GM12865 (cell line): ENCODE results near the gene PILRB.
A peak's percentile ranks its signal among the peaks of the same experiment; 100 is the strongest.

Source experiments
- DNase-seq: peaks from one replicate; pipeline ENCODE4 v3.0.0; 2010; ENCODE audit warnings: low read depth
- H3K4me3 ChIP-seq: 2 replicates; pipeline ENCODE4 v1.5.1; 2011; ENCODE audit warnings: mild to moderate bottlenecking, low read depth, low read length, control low read depth
- CTCF ChIP-seq: IDR thresholded peaks from 2 replicates; pipeline ENCODE4 v1.5.1; 2011; ENCODE audit warnings: low read length, control low read depth, low read depth, inconsistent platforms; ENCODE audit not compliant: insufficient read depth; ENCODE audit errors: missing control alignments

The PILRB gene

GRCh38 chr7:100394077-100394476, 36.2 kb downstream of the PILRB start:
- no peak for TF ChIP-seq CTCF
- no peak for DNase-seq
- no peak overlapping the region for H3K4me3 ChIP-seq

- TF ChIP-seq CTCF: no peak
- H3K4me3 ChIP-seq: no peak overlapping the region
- DNase-seq: peak; percentile 92
These were observed 38.6 kb downstream of the PILRB start for GRCh38 chr7:100396421-100396982.

- TF ChIP-seq CTCF: no peak
- DNase-seq: no peak
- no peak overlapping the region for H3K4me3 ChIP-seq
These were observed 39.6 kb downstream of the PILRB start for GRCh38 chr7:100397315-100398081.

GRCh38 chr7:100398239-100398638, 40.3 kb downstream of the PILRB start:
- no peak for TF ChIP-seq CTCF
- H3K4me3 ChIP-seq: no peak overlapping the region

GRCh38 chr7:100400041-100400440, 42.1 kb downstream of the PILRB start:
- no peak overlapping the region for H3K4me3 ChIP-seq
- TF ChIP-seq CTCF: no peak
- DNase-seq: no peak

More at GRCh38 chr7:100398239-100398638, 40.3 kb downstream of the PILRB start:
- no peak for DNase-seq

GRCh38 chr7:100400656-100401055, 42.7 kb downstream of the PILRB start:
- TF ChIP-seq CTCF: peak; percentile 3
- peak; percentile 48 for DNase-seq
- no peak overlapping the region for H3K4me3 ChIP-seq
